ENCODE results near the gene TIMM23.
"Not testable (repeated sequence)": the region's sequence is repeated elsewhere in the genome, so short reads cannot be mapped to it uniquely, and the experiment has no call there.

DNA sequence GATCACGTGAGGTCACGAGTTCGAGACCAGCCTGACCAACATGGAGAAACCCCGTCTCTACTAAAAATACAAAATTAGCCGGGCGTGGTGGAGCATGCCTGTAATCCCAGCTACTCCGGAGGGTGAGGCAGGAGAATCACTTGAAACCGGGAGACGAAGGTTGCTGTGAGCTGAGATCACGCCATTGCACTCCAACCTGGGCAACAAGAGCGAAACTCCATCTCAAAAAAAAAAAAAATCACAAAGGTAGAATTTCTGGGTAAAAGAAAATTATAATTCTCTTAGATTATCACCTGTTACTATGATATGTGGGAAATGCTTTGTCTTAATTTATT lies 77.2 kb downstream of the TIMM23 start:
- not testable (repeated sequence) for TF ChIP-seq HOXA7 (CRISPR knock-in tag; IDR thresholded peaks at IDR 0.05); MAFK (IDR thresholded peaks at IDR 0.05; ENCODE audit: partially characterized antibody); POLR2A (IDR thresholded peaks at IDR 0.05; ENCODE audit: low read length); JUN (IDR thresholded peaks at IDR 0.05); MYC (IDR thresholded peaks at IDR 0.05; ENCODE audit: borderline replicate concordance, low read length); ZNF302 (CRISPR knock-in tag; IDR thresholded peaks at IDR 0.05)
- TF ChIP-seq, protein P1, sequence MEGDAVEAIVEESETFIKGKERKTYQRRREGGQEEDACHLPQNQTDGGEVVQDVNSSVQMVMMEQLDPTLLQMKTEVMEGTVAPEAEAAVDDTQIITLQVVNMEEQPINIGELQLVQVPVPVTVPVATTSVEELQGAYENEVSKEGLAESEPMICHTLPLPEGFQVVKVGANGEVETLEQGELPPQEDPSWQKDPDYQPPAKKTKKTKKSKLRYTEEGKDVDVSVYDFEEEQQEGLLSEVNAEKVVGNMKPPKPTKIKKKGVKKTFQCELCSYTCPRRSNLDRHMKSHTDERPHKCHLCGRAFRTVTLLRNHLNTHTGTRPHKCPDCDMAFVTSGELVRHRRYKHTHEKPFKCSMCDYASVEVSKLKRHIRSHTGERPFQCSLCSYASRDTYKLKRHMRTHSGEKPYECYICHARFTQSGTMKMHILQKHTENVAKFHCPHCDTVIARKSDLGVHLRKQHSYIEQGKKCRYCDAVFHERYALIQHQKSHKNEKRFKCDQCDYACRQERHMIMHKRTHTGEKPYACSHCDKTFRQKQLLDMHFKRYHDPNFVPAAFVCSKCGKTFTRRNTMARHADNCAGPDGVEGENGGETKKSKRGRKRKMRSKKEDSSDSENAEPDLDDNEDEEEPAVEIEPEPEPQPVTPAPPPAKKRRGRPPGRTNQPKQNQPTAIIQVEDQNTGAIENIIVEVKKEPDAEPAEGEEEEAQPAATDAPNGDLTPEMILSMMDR (IDR thresholded peaks at IDR 0.05) = not testable (repeated sequence)
- TF ChIP-seq, protein P2, sequence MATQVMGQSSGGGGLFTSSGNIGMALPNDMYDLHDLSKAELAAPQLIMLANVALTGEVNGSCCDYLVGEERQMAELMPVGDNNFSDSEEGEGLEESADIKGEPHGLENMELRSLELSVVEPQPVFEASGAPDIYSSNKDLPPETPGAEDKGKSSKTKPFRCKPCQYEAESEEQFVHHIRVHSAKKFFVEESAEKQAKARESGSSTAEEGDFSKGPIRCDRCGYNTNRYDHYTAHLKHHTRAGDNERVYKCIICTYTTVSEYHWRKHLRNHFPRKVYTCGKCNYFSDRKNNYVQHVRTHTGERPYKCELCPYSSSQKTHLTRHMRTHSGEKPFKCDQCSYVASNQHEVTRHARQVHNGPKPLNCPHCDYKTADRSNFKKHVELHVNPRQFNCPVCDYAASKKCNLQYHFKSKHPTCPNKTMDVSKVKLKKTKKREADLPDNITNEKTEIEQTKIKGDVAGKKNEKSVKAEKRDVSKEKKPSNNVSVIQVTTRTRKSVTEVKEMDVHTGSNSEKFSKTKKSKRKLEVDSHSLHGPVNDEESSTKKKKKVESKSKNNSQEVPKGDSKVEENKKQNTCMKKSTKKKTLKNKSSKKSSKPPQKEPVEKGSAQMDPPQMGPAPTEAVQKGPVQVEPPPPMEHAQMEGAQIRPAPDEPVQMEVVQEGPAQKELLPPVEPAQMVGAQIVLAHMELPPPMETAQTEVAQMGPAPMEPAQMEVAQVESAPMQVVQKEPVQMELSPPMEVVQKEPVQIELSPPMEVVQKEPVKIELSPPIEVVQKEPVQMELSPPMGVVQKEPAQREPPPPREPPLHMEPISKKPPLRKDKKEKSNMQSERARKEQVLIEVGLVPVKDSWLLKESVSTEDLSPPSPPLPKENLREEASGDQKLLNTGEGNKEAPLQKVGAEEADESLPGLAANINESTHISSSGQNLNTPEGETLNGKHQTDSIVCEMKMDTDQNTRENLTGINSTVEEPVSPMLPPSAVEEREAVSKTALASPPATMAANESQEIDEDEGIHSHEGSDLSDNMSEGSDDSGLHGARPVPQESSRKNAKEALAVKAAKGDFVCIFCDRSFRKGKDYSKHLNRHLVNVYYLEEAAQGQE (IDR thresholded peaks at IDR 0.05) = not testable (repeated sequence)

Measured in A549 (cell line).